H9 (cell line): Measurements from ENCODE around the gene ZDHHC1. TPM values are rescaled to one million over a fixed set of nuclear protein-coding genes. Genes with fewer than 3 reads are reported as not detected.

Experiments
- DNase-seq: peaks from one replicate; pipeline ENCODE4 v3.0.0-alpha.2; 2017
- H2AFZ ChIP-seq: one replicate; pipeline ENCODE4 v1.6.1; 2013; ENCODE audit warnings: mild to moderate bottlenecking, low read length, control low read depth, moderate library complexity
- H2AK5ac ChIP-seq: 2 replicates; pipeline ENCODE4 v1.6.1; 2013; ENCODE audit warnings: low read length, control low read depth, mixed read lengths; ENCODE audit not compliant: insufficient read length
- H2BK120ac ChIP-seq: one replicate; pipeline ENCODE4 v1.6.1; 2013; ENCODE audit warnings: low read depth, mild to moderate bottlenecking, low read length, control low read depth, inconsistent platforms; ENCODE audit not compliant: poor library complexity, severe bottlenecking
- H2BK12ac ChIP-seq: 2 replicates; pipeline ENCODE4 v1.6.1; 2013; ENCODE audit warnings: low read length, control low read depth, mixed read lengths, low read depth; ENCODE audit not compliant: insufficient read length
- H2BK15ac ChIP-seq: 2 replicates; pipeline ENCODE4 v1.6.1; 2013; ENCODE audit warnings: low read depth, low read length, control low read depth
- H2BK20ac ChIP-seq: one replicate; pipeline ENCODE4 v1.6.1; 2013; ENCODE audit warnings: low read depth, mild to moderate bottlenecking, low read length, control low read depth, inconsistent platforms; ENCODE audit not compliant: poor library complexity, severe bottlenecking
- H2BK5ac ChIP-seq: 2 replicates; pipeline ENCODE4 v1.6.1; 2013; ENCODE audit warnings: low read length, control low read depth, mixed read lengths; ENCODE audit not compliant: insufficient read length
- H3K14ac ChIP-seq: 2 replicates; pipeline ENCODE4 v1.6.1; 2013; ENCODE audit warnings: low read length, control low read depth; ENCODE audit not compliant: insufficient read depth
- H3K18ac ChIP-seq: 2 replicates; pipeline ENCODE4 v1.6.1; 2013; ENCODE audit warnings: low read depth, mild to moderate bottlenecking, mixed read lengths, low read length, control low read depth; ENCODE audit not compliant: insufficient read length
- H3K23ac ChIP-seq: 2 replicates; pipeline ENCODE4 v1.6.1; 2013; ENCODE audit warnings: low read length, control low read depth, mixed read lengths, low read depth; ENCODE audit not compliant: insufficient read length
- H3K23me2 ChIP-seq: 2 replicates; pipeline ENCODE4 v1.6.1; 2013; ENCODE audit warnings: low read depth, mild to moderate bottlenecking, mixed read lengths, low read length, control low read depth; ENCODE audit not compliant: insufficient read length, poor library complexity, severe bottlenecking
- H3K27ac ChIP-seq: 2 replicates; pipeline ENCODE4 v1.5.1; 2013; ENCODE audit warnings: low read length, control low read depth, mixed read lengths, low read depth; ENCODE audit not compliant: insufficient read length
- H3K27me3 ChIP-seq: 2 replicates; pipeline ENCODE4 v1.6.1; 2013; ENCODE audit warnings: low read length, control low read depth, inconsistent platforms; ENCODE audit not compliant: insufficient read depth
- H3K4ac ChIP-seq: 2 replicates; pipeline ENCODE4 v1.6.1; 2013; ENCODE audit warnings: low read depth, mild to moderate bottlenecking, control low read depth, inconsistent platforms, low read length, moderate library complexity
- H3K4me1 ChIP-seq: 2 replicates; pipeline ENCODE4 v1.6.1; 2013; ENCODE audit warnings: low read length, control low read depth, inconsistent platforms; ENCODE audit not compliant: insufficient read depth
- H3K4me2 ChIP-seq: 2 replicates; pipeline ENCODE4 v1.6.1; 2013; ENCODE audit warnings: low read length, control low read depth, mixed read lengths; ENCODE audit not compliant: insufficient read length, insufficient read depth
- H3K56ac ChIP-seq: 2 replicates; pipeline ENCODE4 v1.6.1; 2013; ENCODE audit warnings: low read depth, mild to moderate bottlenecking, mixed read lengths, low read length, control low read depth; ENCODE audit not compliant: insufficient read length
- H3K79me1 ChIP-seq: 2 replicates; pipeline ENCODE4 v1.6.1; 2013; ENCODE audit warnings: low read depth, mild to moderate bottlenecking, moderate library complexity, low read length, control low read depth, inconsistent platforms; ENCODE audit not compliant: insufficient read depth, poor library complexity, severe bottlenecking
- H3K79me2 ChIP-seq: 2 replicates; pipeline ENCODE4 v1.6.1; 2013; ENCODE audit warnings: low read length, control low read depth, inconsistent platforms; ENCODE audit not compliant: insufficient read depth
- H3K9ac ChIP-seq: 2 replicates; pipeline ENCODE4 v1.6.1; 2013; ENCODE audit warnings: low read length, control low read depth, mixed read lengths; ENCODE audit not compliant: insufficient read length; ENCODE audit errors: extremely low read depth
- H3K9me3 ChIP-seq: one replicate; pipeline ENCODE4 v1.6.1; 2013; ENCODE audit warnings: low read depth, low read length, inconsistent platforms; ENCODE audit not compliant: control insufficient read depth
- H3T11ph ChIP-seq: one replicate; pipeline ENCODE4 v1.6.1; 2013; ENCODE audit warnings: mild to moderate bottlenecking, low read length, control low read depth, inconsistent platforms
- H4K20me1 ChIP-seq: one replicate; pipeline ENCODE4 v1.6.1; 2013; ENCODE audit not compliant: control insufficient read depth, insufficient read length, insufficient read depth
- H4K5ac ChIP-seq: 2 replicates; pipeline ENCODE4 v1.6.1; 2013; ENCODE audit warnings: low read depth, mild to moderate bottlenecking, mixed read lengths, low read length, control low read depth; ENCODE audit not compliant: insufficient read length
- H4K8ac ChIP-seq: replicated peaks from 2 replicates; pipeline ENCODE4 v1.6.1; 2013; ENCODE audit warnings: low read length, control low read depth, mixed read lengths, low read depth; ENCODE audit not compliant: insufficient read length
- H4K91ac ChIP-seq: 2 replicates; pipeline ENCODE4 v1.6.1; 2013; ENCODE audit warnings: low read depth, mild to moderate bottlenecking, moderate library complexity, mixed read lengths, low read length, control low read depth; ENCODE audit not compliant: insufficient read length
- H3K27ac Mint-ChIP-seq, 3 experiments: 2 replicates in 2 of 3; 3 replicates in 1 of 3; pipeline ENCODE4 v1.8.0; 2020 to 2021; ENCODE audit warnings: mixed read lengths in 3 of 3, mild to moderate bottlenecking in 1 of 3, moderate library complexity in 1 of 3
- H3K27me3 Mint-ChIP-seq: 2 replicates; pipeline ENCODE4 v1.8.0; 2021; ENCODE audit warnings: low read depth, mild to moderate bottlenecking, moderate library complexity, mixed read lengths
- H3K36me3 Mint-ChIP-seq, 3 experiments: 2 replicates in 2 of 3; 3 replicates in 1 of 3; pipeline ENCODE4 v1.8.0; 2020 to 2021; ENCODE audit warnings: low read depth in 3 of 3, mixed read lengths in 3 of 3; ENCODE audit not compliant: insufficient read depth in 1 of 3
- H3K4me1 Mint-ChIP-seq, 2 experiments: 2 replicates each; pipeline ENCODE4 v1.8.0; 2020; ENCODE audit warnings: mixed read lengths in 2 of 2
- H3K4me3 Mint-ChIP-seq, 2 experiments: 2 replicates in 1 of 2; 3 replicates in 1 of 2; pipeline ENCODE4 v1.8.0; 2020 to 2021; ENCODE audit warnings: mild to moderate bottlenecking in 2 of 2, mixed read lengths in 2 of 2, moderate library complexity in 1 of 2
- H3K9me3 Mint-ChIP-seq, 2 experiments: 2 replicates in 1 of 2; 3 replicates in 1 of 2; pipeline ENCODE4 v1.8.0; 2020; ENCODE audit warnings: mild to moderate bottlenecking in 2 of 2, mixed read lengths in 2 of 2, moderate library complexity in 1 of 2
- WGBS: extraction: QIAGEN DNeasy Blood & Tissue Kit; methylation state at CpG from one replicate; pipeline ENCODE4 v1.1.7; 2013; ENCODE audit warnings: missing lambda C conversion rate, low lambda C conversion rate, mixed read lengths; ENCODE audit not compliant: insufficient read length; ENCODE audit errors: extremely low coverage; 5-methylcytosine and 5-hydroxymethylcytosine counted together
- total RNA-seq: library from RNA; stranded (reverse); gene quantifications from 2 replicates; pipeline ENCODE4 v1.2.1, GENCODE V29; 2021
- TF ChIP-seq, protein P1 (sequence below): fragments of 200-600 bp; sonication (generic); conservative IDR thresholded peaks from 3 replicates; pipeline ENCODE4 v1.8.0; 2021; ENCODE audit warnings: antibody characterized with exemption, mild to moderate bottlenecking

Gene ZDHHC1
- total RNA-seq, 1 experiment from 2014 or later, result 3.7 TPM

DNA sequence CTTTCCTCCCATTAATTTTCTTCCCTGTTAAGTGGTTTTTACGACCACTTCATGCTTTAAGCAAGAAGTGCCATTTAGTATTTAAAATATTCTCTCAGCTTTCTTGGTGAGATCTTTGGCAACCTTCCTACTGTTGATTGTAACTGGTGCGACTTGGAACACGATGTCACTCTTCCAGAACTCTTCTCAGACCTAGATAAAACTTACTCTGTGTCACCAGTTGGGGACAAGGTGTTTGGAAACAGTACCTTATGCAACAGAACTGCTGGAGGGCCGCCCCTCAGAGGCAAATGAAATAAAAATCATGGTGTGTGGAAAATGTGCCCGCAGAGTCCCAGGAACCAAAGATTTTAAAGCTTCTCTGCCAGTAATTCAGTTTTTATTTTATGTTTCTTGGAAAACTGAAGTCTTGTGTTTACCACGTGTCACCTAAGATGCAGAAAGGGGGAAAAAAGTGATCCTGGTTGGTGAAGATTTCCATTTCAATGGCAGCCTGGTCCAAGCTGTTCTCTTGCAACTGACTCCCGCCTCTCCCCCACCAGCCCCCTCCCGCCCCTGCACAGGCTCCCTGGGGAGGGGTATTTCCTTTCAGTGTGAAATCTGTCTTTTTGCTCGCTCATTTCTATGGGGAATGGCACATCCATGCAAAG, 7.5 kb upstream of the ZDHHC1 start:
- Histone ChIP-seq H3K4ac (no peak overlapping the region), H4K8ac (no peak overlapping the region), H3K27me3 (no peaks in the 10 kb centered on the region; the same call in 1 of the 2 replicates), H3K56ac (no peak overlapping the region), H2BK12ac (no peak overlapping the region), H2BK120ac (no peak overlapping the region), H2AFZ (no peak overlapping the region), H3K79me2 (no peaks in the 10 kb centered on the region), H4K20me1 (no peaks in the 10 kb centered on the region), H2BK15ac (no peak overlapping the region), H3K18ac (peak overlapping the region; percentile 7), H3K79me1 (no peaks in the 10 kb centered on the region), H2BK20ac (no peak overlapping the region), H3K4me2 (peak overlapping the region; percentile 81), H4K5ac (no peak overlapping the region), H2AK5ac (no peak overlapping the region), H3K23me2 (no peaks in the 10 kb centered on the region), H3K14ac (no peak overlapping the region), H3K9ac (peak overlapping the region; percentile 26), H4K91ac (no peak overlapping the region), H3T11ph (no peak overlapping the region), H3K9me3 (no peaks in the 10 kb centered on the region), H3K23ac (no peak overlapping the region), H3K4me1 (peaks cover 29% of the 10 kb centered on the region), H2BK5ac (peak overlapping the region; percentile 34), H3K27ac (peak overlapping the region; percentile 89)
- peak; percentile 73 for DNase-seq
- Mint-ChIP-seq H3K4me1 (peaks cover 62 to 67% of the 10 kb centered on the region in 2 experiments), H3K9me3 (peaks cover 2 to 5% of the 10 kb centered on the region in 2 experiments; a peak in 3 of 5 replicates), H3K36me3 (peaks cover 0 to 4% (median 2%) of the 10 kb centered on the region in 3 experiments; a peak in 1 of 7 replicates), H3K27me3 (peaks cover under 1% of the 10 kb centered on the region; the same call in 1 of the 2 replicates), H3K4me3 (peak overlapping the region; percentile 49 to 67; a peak in 4 of 5 replicates), H3K27ac (peak overlapping the region; percentile 84 to 95 (median 88))
- TF ChIP-seq, protein P1, sequence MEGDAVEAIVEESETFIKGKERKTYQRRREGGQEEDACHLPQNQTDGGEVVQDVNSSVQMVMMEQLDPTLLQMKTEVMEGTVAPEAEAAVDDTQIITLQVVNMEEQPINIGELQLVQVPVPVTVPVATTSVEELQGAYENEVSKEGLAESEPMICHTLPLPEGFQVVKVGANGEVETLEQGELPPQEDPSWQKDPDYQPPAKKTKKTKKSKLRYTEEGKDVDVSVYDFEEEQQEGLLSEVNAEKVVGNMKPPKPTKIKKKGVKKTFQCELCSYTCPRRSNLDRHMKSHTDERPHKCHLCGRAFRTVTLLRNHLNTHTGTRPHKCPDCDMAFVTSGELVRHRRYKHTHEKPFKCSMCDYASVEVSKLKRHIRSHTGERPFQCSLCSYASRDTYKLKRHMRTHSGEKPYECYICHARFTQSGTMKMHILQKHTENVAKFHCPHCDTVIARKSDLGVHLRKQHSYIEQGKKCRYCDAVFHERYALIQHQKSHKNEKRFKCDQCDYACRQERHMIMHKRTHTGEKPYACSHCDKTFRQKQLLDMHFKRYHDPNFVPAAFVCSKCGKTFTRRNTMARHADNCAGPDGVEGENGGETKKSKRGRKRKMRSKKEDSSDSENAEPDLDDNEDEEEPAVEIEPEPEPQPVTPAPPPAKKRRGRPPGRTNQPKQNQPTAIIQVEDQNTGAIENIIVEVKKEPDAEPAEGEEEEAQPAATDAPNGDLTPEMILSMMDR, result no peak
- no CpG with 5 or more reads among the region's 9 CpGs for WGBS
